ENCODE data around the gene MAL.
A peak's percentile ranks its signal among the peaks of the same experiment; 100 is the strongest.
"Not testable (repeated sequence)": the region's sequence is repeated elsewhere in the genome, so short reads cannot be mapped to it uniquely, and the experiment has no call there.

Gene MAL

GRCh38 chr2:95062242-95063085 is 37.0 kb downstream of the MAL start:
- DNase-seq (ENCODE audit: low spot score): peak; percentile 28

- DNase-seq (ENCODE audit: low spot score): peak; percentile 14
Measured at GRCh38 chr2:95063086-95063958, 37.8 kb downstream of the MAL start.

- DNase-seq (ENCODE audit: low spot score): peak; percentile 15
Measured at GRCh38 chr2:95068256-95068655, 42.7 kb downstream of the MAL start.

- DNase-seq (ENCODE audit: low spot score): peak; percentile 15
Measured at GRCh38 chr2:95069465-95069864, 44.0 kb downstream of the MAL start.

- DNase-seq (ENCODE audit: low spot score): peak; percentile 15
Measured at GRCh38 chr2:95071856-95072255, 46.3 kb downstream of the MAL start.

- no peak for DNase-seq (ENCODE audit: low spot score)
Measured at GRCh38 chr2:95072424-95072823, 46.9 kb downstream of the MAL start.

GRCh38 chr2:95073856-95074662 is 48.6 kb downstream of the MAL start:
- DNase-seq (ENCODE audit: low spot score): peak; percentile 20

- peak; percentile 40 for DNase-seq (ENCODE audit: low spot score)
Measured at GRCh38 chr2:95074663-95075439, 49.3 kb downstream of the MAL start.

GRCh38 chr2:95075440-95076132 is 50.1 kb downstream of the MAL start:
- DNase-seq (ENCODE audit: low spot score): no peak

- DNase-seq (ENCODE audit: low spot score): peak; percentile 85
Measured at GRCh38 chr2:95076705-95077529, 51.4 kb downstream of the MAL start.

GRCh38 chr2:95077530-95077825 is 52.0 kb downstream of the MAL start:
- no peak for DNase-seq (ENCODE audit: low spot score)

- DNase-seq (ENCODE audit: low spot score): no peak
Measured at GRCh38 chr2:95077861-95078603, 52.5 kb downstream of the MAL start.

GRCh38 chr2:95079199-95079683 is 53.7 kb downstream of the MAL start:
- no peak for DNase-seq (ENCODE audit: low spot score)

- no peak for DNase-seq (ENCODE audit: low spot score)
Measured at GRCh38 chr2:95082477-95082876, 57.0 kb downstream of the MAL start.

GRCh38 chr2:95086017-95086416 is 60.5 kb downstream of the MAL start:
- DNase-seq (ENCODE audit: low spot score): no peak

GRCh38 chr2:95087379-95087778 is 61.9 kb downstream of the MAL start:
- no peak for DNase-seq (ENCODE audit: low spot score)

- no peak for DNase-seq (ENCODE audit: low spot score)
Measured at GRCh38 chr2:95091885-95092555, 66.5 kb downstream of the MAL start.

GRCh38 chr2:95098273-95098672 is 72.8 kb downstream of the MAL start:
- DNase-seq (ENCODE audit: low spot score): not testable (repeated sequence)

- DNase-seq (ENCODE audit: low spot score): no peak
Measured at GRCh38 chr2:95099910-95100309, 74.4 kb downstream of the MAL start.
